ENCODE data around the gene MPZL2. TPM values are rescaled to one million over a fixed set of nuclear protein-coding genes. Genes with fewer than 3 reads are reported as not detected.
A peak's percentile ranks its signal among the peaks of the same experiment; 100 is the strongest.

The MPZL2 gene
- polyA plus RNA-seq, 3 donors = 8.0 to 18.6 (median 14.2) TPM

DNA sequence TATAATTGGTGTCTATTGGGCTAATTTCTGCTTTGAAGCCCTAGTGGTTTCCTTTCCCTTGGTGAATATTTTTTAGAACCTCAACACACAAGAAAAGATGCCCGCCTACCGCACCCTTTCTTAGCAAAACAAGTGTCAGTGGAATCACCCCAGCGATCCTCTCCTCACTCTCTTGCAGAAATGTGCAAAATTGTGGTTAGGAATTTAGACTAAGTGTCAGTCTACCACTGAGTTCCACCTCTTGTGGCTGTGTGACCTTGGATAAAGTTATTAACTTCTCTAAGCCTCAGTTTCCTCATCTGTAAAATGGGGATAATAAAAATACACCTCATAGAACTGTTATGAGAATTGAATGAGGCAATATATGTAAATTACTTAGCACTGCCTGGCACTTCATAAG lies 34.0 kb downstream of the MPZL2 start:
- H3K27me3 ChIP-seq (ENCODE audit: control insufficient read depth in 2 of 2, insufficient read depth in 2 of 2, low read length in 2 of 2) = no peaks in the 10 kb centered on the region
- H3K9me3 ChIP-seq (replicated peaks in 1 of 2; ENCODE audit: control insufficient read depth in 1 of 2, insufficient read depth in 1 of 2, low read length in 2 of 2) = no peaks in the 10 kb centered on the region
- no peak overlapping the region for H3K4me3 Mint-ChIP-seq
- peak overlapping the region in 1 of 3 experiments; percentile 50 for H3K4me3 ChIP-seq (replicated peaks in 1 of 3; ENCODE audit: low read depth in 2 of 3, low read length in 3 of 3)
- no peaks in the 10 kb centered on the region for H3K9me3 Mint-ChIP-seq
- H3K36me3 Mint-ChIP-seq = peaks cover 12 to 34% of the 10 kb centered on the region in 2 donors
- no peak overlapping the region for H3K27ac Mint-ChIP-seq
- intact Hi-C loops (cut with micrococcal nuclease) = no loop called here
- TF ChIP-seq, protein P1, sequence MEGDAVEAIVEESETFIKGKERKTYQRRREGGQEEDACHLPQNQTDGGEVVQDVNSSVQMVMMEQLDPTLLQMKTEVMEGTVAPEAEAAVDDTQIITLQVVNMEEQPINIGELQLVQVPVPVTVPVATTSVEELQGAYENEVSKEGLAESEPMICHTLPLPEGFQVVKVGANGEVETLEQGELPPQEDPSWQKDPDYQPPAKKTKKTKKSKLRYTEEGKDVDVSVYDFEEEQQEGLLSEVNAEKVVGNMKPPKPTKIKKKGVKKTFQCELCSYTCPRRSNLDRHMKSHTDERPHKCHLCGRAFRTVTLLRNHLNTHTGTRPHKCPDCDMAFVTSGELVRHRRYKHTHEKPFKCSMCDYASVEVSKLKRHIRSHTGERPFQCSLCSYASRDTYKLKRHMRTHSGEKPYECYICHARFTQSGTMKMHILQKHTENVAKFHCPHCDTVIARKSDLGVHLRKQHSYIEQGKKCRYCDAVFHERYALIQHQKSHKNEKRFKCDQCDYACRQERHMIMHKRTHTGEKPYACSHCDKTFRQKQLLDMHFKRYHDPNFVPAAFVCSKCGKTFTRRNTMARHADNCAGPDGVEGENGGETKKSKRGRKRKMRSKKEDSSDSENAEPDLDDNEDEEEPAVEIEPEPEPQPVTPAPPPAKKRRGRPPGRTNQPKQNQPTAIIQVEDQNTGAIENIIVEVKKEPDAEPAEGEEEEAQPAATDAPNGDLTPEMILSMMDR (IDR thresholded peaks at IDR 0.05) = no peak
- peak overlapping the region; percentile 59 for H3K4me2 ChIP-seq (replicated peaks; ENCODE audit: extremely low read depth, low read length, poor library complexity, severe bottlenecking)
- no peak overlapping the region for H3K9ac ChIP-seq (ENCODE audit: insufficient read depth, low read length, poor library complexity, severe bottlenecking)
- WGBS (ENCODE audit: insufficient coverage) = no CpG with 5 or more reads among the region's 3 CpGs
- H3K79me2 ChIP-seq (ENCODE audit: insufficient read depth, low read length) = peaks cover 15% of the 10 kb centered on the region
- no peaks in the 10 kb centered on the region for H4K20me1 ChIP-seq (ENCODE audit: insufficient read depth, low read length)
- H3K27me3 Mint-ChIP-seq (ENCODE audit: low read depth in 3 of 3) = no peaks in the 10 kb centered on the region
- H3K4me1 Mint-ChIP-seq = peaks cover 68% of the 10 kb centered on the region
- H3K36me3 ChIP-seq (replicated peaks in 1 of 2; ENCODE audit: control insufficient read depth in 1 of 2, insufficient read depth in 2 of 2, low read length in 2 of 2) = peaks cover 18 to 32% of the 10 kb centered on the region in 2 donors
- no peak for DNase-seq
- H3K4me1 ChIP-seq (ENCODE audit: control insufficient read depth in 1 of 2, insufficient read depth in 2 of 2, low read length in 2 of 2) = peaks cover 74 to 79% of the 10 kb centered on the region in 2 donors
- H2AFZ ChIP-seq (ENCODE audit: insufficient read depth, low read depth, low read length, poor library complexity, severe bottlenecking) = no peak overlapping the region
- H3K27ac ChIP-seq (ENCODE audit: low read depth in 1 of 2, low read length in 2 of 2) = peak overlapping the region; percentile 90

DNA sequence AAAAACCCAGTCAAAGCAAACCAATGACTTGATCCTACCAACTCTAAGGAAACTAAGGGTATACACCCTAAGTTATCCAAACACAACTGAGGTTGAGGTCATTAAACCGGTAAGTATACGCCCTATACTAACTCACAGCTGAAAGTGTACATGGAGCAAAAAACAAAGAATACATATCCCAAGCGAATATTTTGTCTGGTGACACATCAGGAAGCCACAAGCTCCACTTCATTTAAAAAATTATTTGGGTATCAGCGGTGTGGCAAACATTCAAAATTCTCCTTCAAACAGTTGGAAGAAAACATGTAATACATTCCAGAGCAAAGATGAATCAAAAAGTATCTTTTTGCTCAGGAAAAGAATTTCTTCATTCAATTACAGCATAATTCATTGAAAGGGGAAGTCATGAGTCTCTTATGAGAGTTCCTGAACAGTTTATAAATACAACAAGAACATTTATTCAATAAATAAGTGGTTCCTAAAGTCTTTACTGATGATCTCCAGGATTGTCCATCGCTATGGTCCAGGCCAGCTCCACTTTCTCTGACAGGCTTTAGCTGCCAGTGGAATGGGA lies 34.7 kb downstream of the MPZL2 start:
- intact Hi-C loops (cut with micrococcal nuclease) = loop anchor here in 1 of 2 donors (2.0 kb wide), 1 partner anchor 15 kb away; no protein-coding TSS in a partner anchor
- Mint-ChIP-seq H3K27me3 (ENCODE audit: low read depth in 3 of 3) (no peaks in the 10 kb centered on the region), H3K27ac (no peak overlapping the region), H3K36me3 (peaks cover 12 to 27% of the 10 kb centered on the region in 2 donors), H3K4me3 (peak overlapping the region; percentile 56 to 84), H3K4me1 (peaks cover 73% of the 10 kb centered on the region), H3K9me3 (no peaks in the 10 kb centered on the region)
- peak in 2 of 3 donors; percentile 37 to 67 for DNase-seq
- WGBS (ENCODE audit: insufficient coverage) = no CpG with 5 or more reads among the region's 5 CpGs
- no peaks in the 10 kb centered on the region for H4K20me1 ChIP-seq (ENCODE audit: insufficient read depth, low read length)
- H3K36me3 ChIP-seq (replicated peaks in 1 of 2; ENCODE audit: control insufficient read depth in 1 of 2, insufficient read depth in 2 of 2, low read length in 2 of 2) = peaks cover 13 to 24% of the 10 kb centered on the region in 2 donors
- H3K9ac ChIP-seq (ENCODE audit: insufficient read depth, low read length, poor library complexity, severe bottlenecking) = peak overlapping the region; percentile 53
- no peaks in the 10 kb centered on the region for H3K27me3 ChIP-seq (ENCODE audit: control insufficient read depth in 2 of 2, insufficient read depth in 2 of 2, low read length in 2 of 2)
- peaks cover 22% of the 10 kb centered on the region for H3K79me2 ChIP-seq (ENCODE audit: insufficient read depth, low read length)
- H2AFZ ChIP-seq (ENCODE audit: insufficient read depth, low read depth, low read length, poor library complexity, severe bottlenecking) = no peak overlapping the region
- no peaks in the 10 kb centered on the region for H3K9me3 ChIP-seq (replicated peaks in 1 of 2; ENCODE audit: control insufficient read depth in 1 of 2, insufficient read depth in 1 of 2, low read length in 2 of 2)
- peaks cover 76 to 84% of the 10 kb centered on the region in 2 donors for H3K4me1 ChIP-seq (ENCODE audit: control insufficient read depth in 1 of 2, insufficient read depth in 2 of 2, low read length in 2 of 2)
- H3K4me3 ChIP-seq (replicated peaks in 1 of 3; ENCODE audit: low read depth in 2 of 3, low read length in 3 of 3) = peak overlapping the region in 1 of 3 experiments; percentile 50
- TF ChIP-seq, protein P1 (IDR thresholded peaks at IDR 0.05) = no peak
- peak overlapping the region; percentile 59 for H3K4me2 ChIP-seq (replicated peaks; ENCODE audit: extremely low read depth, low read length, poor library complexity, severe bottlenecking)
- peak overlapping the region; percentile 90 for H3K27ac ChIP-seq (ENCODE audit: low read depth in 1 of 2, low read length in 2 of 2)
